ENCODE data around the gene BACH1.

Gene BACH1

DNA sequence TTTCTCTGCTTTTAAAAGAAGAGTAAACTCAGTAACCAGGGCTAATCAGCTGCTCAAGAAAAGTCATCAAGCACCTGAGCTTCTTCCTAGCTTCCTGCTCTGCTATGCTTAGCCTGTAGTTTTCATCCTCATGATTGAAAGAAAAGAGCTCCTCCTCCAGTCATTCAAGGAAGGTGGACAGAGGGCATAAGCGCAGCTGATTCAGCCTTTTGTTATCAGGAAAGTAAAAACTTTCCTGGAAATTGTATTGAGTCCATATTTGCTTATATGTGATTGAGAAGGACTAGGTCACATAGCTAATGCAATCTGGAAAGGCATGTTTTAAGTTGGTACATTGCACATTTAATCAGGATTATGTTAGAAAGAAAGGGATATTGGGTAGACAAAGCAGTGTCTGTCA is 8.5 kb upstream of the BACH1 start:
- DNase-seq (ENCODE audit: low read depth in 2 of 2): no peak
- TF ChIP-seq, protein P1, sequence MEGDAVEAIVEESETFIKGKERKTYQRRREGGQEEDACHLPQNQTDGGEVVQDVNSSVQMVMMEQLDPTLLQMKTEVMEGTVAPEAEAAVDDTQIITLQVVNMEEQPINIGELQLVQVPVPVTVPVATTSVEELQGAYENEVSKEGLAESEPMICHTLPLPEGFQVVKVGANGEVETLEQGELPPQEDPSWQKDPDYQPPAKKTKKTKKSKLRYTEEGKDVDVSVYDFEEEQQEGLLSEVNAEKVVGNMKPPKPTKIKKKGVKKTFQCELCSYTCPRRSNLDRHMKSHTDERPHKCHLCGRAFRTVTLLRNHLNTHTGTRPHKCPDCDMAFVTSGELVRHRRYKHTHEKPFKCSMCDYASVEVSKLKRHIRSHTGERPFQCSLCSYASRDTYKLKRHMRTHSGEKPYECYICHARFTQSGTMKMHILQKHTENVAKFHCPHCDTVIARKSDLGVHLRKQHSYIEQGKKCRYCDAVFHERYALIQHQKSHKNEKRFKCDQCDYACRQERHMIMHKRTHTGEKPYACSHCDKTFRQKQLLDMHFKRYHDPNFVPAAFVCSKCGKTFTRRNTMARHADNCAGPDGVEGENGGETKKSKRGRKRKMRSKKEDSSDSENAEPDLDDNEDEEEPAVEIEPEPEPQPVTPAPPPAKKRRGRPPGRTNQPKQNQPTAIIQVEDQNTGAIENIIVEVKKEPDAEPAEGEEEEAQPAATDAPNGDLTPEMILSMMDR (IDR thresholded peaks at IDR 0.05; ENCODE audit: low read depth, low read length): no peak
- no peak overlapping the region for H3K4me3 ChIP-seq (replicated peaks in 1 of 2; ENCODE audit: low read depth in 2 of 2, low read length in 2 of 2)

GRCh38 chr21:29293495-29293894 is 5.2 kb upstream of the BACH1 start:
- DNase-seq (ENCODE audit: low read depth in 2 of 2): no peak
- TF ChIP-seq, protein P1 (IDR thresholded peaks at IDR 0.05; ENCODE audit: low read depth, low read length): no peak
- no peak overlapping the region for H3K4me3 ChIP-seq (replicated peaks in 1 of 2; ENCODE audit: low read depth in 2 of 2, low read length in 2 of 2)

- no peak for DNase-seq (ENCODE audit: low read depth in 2 of 2)
- no peak overlapping the region for H3K4me3 ChIP-seq (replicated peaks in 1 of 2; ENCODE audit: low read depth in 2 of 2, low read length in 2 of 2)
- TF ChIP-seq, protein P1 (IDR thresholded peaks at IDR 0.05; ENCODE audit: low read depth, low read length): no peak
These were observed 3.6 kb upstream of the BACH1 start for GRCh38 chr21:29295066-29295650.

- TF ChIP-seq, protein P1 (IDR thresholded peaks at IDR 0.05; ENCODE audit: low read depth, low read length): no peak
- no peak overlapping the region for H3K4me3 ChIP-seq (replicated peaks in 1 of 2; ENCODE audit: low read depth in 2 of 2, low read length in 2 of 2)
- DNase-seq (ENCODE audit: low read depth in 2 of 2): no peak
These were observed 2.3 kb upstream of the BACH1 start for GRCh38 chr21:29296446-29296845.

DNA sequence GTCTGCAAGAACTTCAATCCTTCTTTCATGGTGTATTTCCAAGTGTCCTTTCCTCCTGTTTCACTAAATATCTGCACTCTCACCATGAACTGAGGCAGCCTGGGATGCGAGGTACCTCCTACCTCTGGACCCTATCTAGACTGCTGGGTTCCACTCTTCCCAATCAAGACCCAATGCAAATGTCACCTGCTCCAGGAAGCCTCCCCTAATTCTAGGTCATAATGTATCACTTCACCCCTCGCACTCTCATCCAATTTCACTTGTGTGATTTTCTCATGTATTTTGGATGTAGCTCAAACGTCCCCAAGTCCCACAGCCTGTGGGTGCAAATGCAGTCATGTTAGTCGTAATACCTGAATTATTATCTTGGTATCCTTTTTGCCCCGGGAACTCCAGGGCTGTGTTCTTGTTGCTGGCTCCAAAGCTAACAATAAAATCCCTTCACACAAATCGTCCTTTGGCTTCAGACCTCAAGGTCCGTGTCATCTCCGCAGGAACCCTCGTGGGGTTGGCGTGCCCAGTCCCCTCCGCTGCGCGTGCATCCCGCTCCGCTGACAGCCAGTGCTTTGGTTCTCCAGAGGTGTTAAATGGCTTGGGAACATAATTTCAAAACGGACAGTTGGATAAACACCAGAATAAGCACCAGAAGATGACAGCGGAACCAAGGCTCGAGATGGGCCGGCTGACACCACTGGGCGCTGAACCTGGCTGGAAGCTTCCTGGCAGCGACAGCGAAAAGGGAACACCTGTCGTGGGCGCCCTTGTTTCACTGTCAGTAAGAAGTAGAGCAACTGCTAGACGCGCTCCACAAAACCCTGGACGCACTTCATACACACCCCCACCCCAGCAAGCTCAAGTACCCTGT is 1.0 kb upstream of the BACH1 start:
- DNase-seq (ENCODE audit: low read depth in 2 of 2): no peak
- TF ChIP-seq, protein P1 (IDR thresholded peaks at IDR 0.05; ENCODE audit: low read depth, low read length): no peak
- peak overlapping the region; percentile 50 to 55 for H3K4me3 ChIP-seq (replicated peaks in 1 of 2; ENCODE audit: low read depth in 2 of 2, low read length in 2 of 2)

DNA sequence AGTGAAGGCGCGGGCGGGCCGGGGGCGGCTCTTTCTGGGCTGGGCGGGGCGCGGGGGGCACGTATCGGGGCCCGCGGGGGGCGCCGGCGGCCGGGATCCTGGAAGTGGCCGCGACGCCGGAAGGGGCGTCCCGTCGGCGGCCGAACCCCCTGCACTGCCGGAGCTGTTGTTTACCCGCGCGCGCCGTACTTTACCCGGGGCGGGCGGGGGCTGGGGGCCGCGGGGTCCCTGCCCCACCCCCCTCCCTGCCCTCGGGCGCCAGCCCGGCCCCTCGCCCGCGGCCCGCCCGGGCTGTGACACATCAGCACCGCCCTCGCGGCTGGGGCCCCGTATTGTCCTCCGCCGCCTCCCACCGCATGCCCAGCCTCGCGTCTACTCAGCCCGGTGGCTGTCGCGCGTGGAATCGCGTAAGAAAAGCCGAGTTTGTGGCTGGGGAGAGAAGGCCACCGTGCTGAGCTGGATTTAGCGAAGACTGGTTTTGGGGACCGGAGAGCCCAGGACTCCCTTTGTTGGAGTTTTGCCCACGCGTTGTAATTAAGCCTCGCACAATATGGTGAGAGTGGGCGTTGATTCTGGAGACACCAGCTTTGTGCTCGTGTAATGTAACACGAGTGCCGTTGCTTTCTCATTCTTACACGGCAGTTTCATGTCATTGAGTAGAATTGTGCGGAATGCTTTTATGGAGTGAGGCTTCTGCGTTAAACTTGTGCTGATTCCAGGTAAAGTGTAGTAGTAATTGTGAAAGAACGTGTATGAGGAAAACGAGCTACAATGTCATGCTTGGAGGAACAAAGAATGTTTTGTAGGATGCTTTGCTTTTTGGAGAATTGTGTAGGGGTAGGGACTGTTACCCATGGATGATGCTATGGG is 559 bp downstream of the BACH1 start:
- peak overlapping the region; percentile 75 to 85 for H3K4me3 ChIP-seq (replicated peaks in 1 of 2; ENCODE audit: low read depth in 2 of 2, low read length in 2 of 2)
- TF ChIP-seq, protein P1 (IDR thresholded peaks at IDR 0.05; ENCODE audit: low read depth, low read length): no peak
- peak; percentile 58 to 66 for DNase-seq (ENCODE audit: low read depth in 2 of 2)

Measured in cardiac fibroblast (primary cell).